ENCODE measurements around the gene ERCC1.

The ERCC1 gene

GRCh38 chr19:45405435-45406225 lies 18.1 kb downstream of the ERCC1 start:
- no peaks in the 10 kb centered on the region for H3K36me3 ChIP-seq (ENCODE audit: control insufficient read depth, insufficient read depth, low read length)
- peak overlapping the region; percentile 49 for H3K9ac ChIP-seq (ENCODE audit: low read length)
- no peaks in the 10 kb centered on the region for H3K27me3 ChIP-seq (ENCODE audit: control insufficient read depth, insufficient read depth, low read length)
- peak overlapping the region; percentile 82 for H3K4me3 ChIP-seq (ENCODE audit: low read length)
- peaks cover 5% of the 10 kb centered on the region for H3K4me1 ChIP-seq (ENCODE audit: control insufficient read depth, insufficient read depth, low read length)
- H3K27ac ChIP-seq (ENCODE audit: low read depth, low read length) = peak overlapping the region; percentile 92

GRCh38 chr19:45404557-45405434 lies 18.9 kb downstream of the ERCC1 start, which contains the start of gene PPP1R13L:
Gene PPP1R13L (minus strand): TSS chr19:45405069. CDS start chr19:45398318, 6,751 bp downstream.
- peak within 1 kb of the TSS; percentile 92 for H3K27ac ChIP-seq (ENCODE audit: low read depth, low read length)
- peaks cover 5% of the 10 kb centered on the region for H3K4me1 ChIP-seq (ENCODE audit: control insufficient read depth, insufficient read depth, low read length)
- H3K27me3 ChIP-seq (ENCODE audit: control insufficient read depth, insufficient read depth, low read length) = no peaks in the 10 kb centered on the region
- H3K36me3 ChIP-seq (ENCODE audit: control insufficient read depth, insufficient read depth, low read length) = no peaks in the 10 kb centered on the region
- peak within 1 kb of the TSS; percentile 82 for H3K4me3 ChIP-seq (ENCODE audit: low read length)
- peak within 1 kb of the TSS; percentile 56 for H3K9ac ChIP-seq (ENCODE audit: low read length)

DNA sequence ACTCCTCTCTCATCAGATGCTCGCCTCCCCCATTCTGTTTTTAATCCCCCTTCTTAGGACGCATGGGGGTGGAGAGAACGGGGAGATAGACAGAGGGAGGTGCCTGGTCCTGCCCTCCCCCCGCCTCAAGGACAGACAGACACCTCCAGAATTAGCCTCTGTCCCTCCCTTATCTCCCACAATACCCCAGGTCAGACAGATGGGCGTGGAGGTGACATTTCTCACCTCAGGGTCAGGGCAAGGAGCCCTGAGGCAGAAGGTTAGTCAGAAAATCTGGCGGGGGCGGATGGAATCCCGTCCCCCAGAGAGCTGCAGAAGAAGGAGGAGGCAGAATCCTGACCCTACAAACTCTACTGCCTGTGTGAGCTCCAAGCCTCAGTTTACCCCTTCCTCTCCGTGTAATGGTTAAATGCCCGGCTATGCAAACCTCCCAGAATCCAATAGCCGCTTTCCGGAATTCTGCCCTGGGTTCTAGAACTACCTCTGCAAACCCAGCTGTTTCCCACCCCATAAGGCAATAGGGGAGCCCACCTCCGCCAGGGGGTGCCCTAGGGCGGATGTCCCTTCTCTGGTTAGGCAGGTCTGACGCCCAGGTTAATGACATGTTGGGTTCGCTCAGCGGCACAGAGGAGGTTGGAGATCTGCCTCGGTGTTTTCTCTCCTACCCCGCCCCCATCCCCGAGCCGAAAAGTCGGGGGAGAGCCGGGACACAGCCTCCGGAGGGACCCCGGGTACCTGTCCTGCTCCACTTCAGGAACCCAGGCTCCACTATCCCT lies 19.7 kb downstream of the ERCC1 start:
- Histone ChIP-seq H3K9ac (ENCODE audit: low read length) (no peak overlapping the region), H3K4me3 (ENCODE audit: low read length) (peak overlapping the region; percentile 82), H3K36me3 (ENCODE audit: control insufficient read depth, insufficient read depth, low read length) (no peaks in the 10 kb centered on the region), H3K27me3 (ENCODE audit: control insufficient read depth, insufficient read depth, low read length) (no peaks in the 10 kb centered on the region), H3K27ac (ENCODE audit: low read depth, low read length) (no peak overlapping the region), H3K4me1 (ENCODE audit: control insufficient read depth, insufficient read depth, low read length) (peaks cover 5% of the 10 kb centered on the region)

- no peak overlapping the region for H3K27ac ChIP-seq (ENCODE audit: low read depth, low read length)
- H3K4me3 ChIP-seq (ENCODE audit: low read length) = no peak overlapping the region
- H3K9ac ChIP-seq (ENCODE audit: low read length) = no peak overlapping the region
- peaks cover 5% of the 10 kb centered on the region for H3K4me1 ChIP-seq (ENCODE audit: control insufficient read depth, insufficient read depth, low read length)
- no peaks in the 10 kb centered on the region for H3K36me3 ChIP-seq (ENCODE audit: control insufficient read depth, insufficient read depth, low read length)
- H3K27me3 ChIP-seq (ENCODE audit: control insufficient read depth, insufficient read depth, low read length) = no peaks in the 10 kb centered on the region
Observed at GRCh38 chr19:45403272-45403671, 20.4 kb downstream of the ERCC1 start.

DNA sequence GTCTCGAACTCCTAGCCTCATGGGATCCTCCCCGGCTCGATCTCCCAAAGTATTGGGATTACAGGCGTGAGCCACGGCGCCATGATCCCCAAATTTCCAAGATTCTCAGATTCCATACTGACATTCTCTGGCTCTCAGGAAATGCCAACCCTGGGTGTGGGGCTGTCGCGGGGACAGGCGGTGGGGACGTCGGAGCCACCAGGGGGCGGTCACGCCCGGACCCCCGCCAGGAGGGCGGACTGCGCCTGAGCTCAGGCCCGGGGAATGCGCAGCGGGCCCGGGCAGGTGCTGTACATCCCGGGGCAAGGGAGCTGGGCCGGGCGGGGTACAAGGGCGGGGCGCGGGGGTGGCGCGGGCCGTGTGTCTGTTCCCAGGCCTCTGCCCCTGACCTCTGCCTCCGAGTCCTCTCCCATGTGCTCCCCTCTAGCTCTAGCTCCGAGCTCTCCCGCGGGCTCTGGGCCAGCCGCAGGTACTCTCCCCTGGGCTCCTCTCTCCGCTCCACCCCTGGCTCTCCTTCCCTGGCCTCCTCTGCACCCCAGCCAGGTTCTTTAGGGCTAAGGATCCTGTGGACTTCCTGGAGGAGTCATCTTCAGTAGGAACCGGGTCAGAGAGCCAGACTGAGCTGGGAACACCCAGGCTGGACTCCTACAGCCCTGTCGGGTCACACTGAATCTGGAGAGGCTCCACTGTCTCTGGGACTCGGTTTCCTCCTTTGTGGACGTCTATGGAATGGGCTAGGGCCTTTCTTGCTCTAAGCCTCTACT lies 21.2 kb downstream of the ERCC1 start:
- no peaks in the 10 kb centered on the region for H3K36me3 ChIP-seq (ENCODE audit: control insufficient read depth, insufficient read depth, low read length)
- no peak overlapping the region for H3K9ac ChIP-seq (ENCODE audit: low read length)
- H3K27me3 ChIP-seq (ENCODE audit: control insufficient read depth, insufficient read depth, low read length) = no peaks in the 10 kb centered on the region
- H3K4me1 ChIP-seq (ENCODE audit: control insufficient read depth, insufficient read depth, low read length) = peaks cover 5% of the 10 kb centered on the region
- no peak overlapping the region for H3K4me3 ChIP-seq (ENCODE audit: low read length)
- no peak overlapping the region for H3K27ac ChIP-seq (ENCODE audit: low read depth, low read length)

- Histone ChIP-seq H3K36me3 (ENCODE audit: control insufficient read depth, insufficient read depth, low read length) (no peaks in the 10 kb centered on the region), H3K27ac (ENCODE audit: low read depth, low read length) (no peak overlapping the region), H3K4me1 (ENCODE audit: control insufficient read depth, insufficient read depth, low read length) (no peaks in the 10 kb centered on the region), H3K4me3 (ENCODE audit: low read length) (no peak overlapping the region), H3K27me3 (ENCODE audit: control insufficient read depth, insufficient read depth, low read length) (no peaks in the 10 kb centered on the region), H3K9ac (ENCODE audit: low read length) (no peak overlapping the region)
Observed at GRCh38 chr19:45401815-45402214, 21.9 kb downstream of the ERCC1 start.

- no peaks in the 10 kb centered on the region for H3K4me1 ChIP-seq (ENCODE audit: control insufficient read depth, insufficient read depth, low read length)
Observed at GRCh38 chr19:45400192-45400591, 23.5 kb downstream of the ERCC1 start.

DNA sequence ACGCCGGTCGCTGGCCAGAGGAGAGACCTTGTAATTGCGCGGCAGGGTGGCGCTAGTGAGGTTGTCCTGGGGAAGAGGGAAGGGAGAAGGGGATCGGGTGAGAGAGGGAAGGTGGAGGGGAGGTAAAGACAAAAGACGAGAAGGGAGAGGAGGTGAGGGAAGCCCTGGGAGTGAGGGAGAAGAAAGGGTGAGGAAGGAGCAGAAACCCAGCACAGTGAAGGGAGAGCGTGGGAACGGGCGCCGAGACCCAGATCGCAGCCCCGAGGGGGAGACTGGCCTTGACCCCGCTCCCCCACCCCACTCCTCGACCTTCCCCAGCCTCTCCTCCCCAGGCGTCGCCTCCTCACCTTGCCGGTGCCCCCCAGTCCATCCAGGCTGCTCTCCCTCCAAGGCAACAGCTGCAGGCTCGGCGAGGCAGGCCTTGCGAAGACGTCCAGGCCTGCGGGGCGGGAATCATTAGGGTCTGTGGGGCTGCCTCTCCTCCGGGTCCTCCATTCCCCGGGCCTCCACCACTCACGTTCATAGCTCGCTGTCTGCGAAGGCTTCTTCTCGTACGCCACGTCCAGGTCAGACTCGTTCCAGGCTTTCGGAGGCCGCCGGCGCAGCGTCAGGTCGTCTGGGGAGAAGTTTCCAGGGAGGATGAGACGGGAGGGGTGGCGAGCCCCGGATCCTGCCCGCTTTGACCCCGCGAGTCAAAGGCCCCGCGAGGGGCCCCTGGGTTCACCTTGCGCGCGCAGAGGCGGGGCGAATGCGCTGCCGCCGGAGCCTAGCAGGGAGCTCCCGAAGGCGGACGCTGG lies 27.7 kb downstream of the ERCC1 start:
- no peaks in the 10 kb centered on the region for H3K36me3 ChIP-seq (ENCODE audit: control insufficient read depth, insufficient read depth, low read length)
- no peak overlapping the region for H3K9ac ChIP-seq (ENCODE audit: low read length)
- no peak overlapping the region for H3K4me3 ChIP-seq (ENCODE audit: low read length)
- no peaks in the 10 kb centered on the region for H3K4me1 ChIP-seq (ENCODE audit: control insufficient read depth, insufficient read depth, low read length)
- no peaks in the 10 kb centered on the region for H3K27me3 ChIP-seq (ENCODE audit: control insufficient read depth, insufficient read depth, low read length)
- no peak overlapping the region for H3K27ac ChIP-seq (ENCODE audit: low read depth, low read length)

More at GRCh38 chr19:45400192-45400591, 23.5 kb downstream of the ERCC1 start:
- H3K4me3 ChIP-seq (ENCODE audit: low read length) = no peak overlapping the region
- no peak overlapping the region for H3K27ac ChIP-seq (ENCODE audit: low read depth, low read length)
- no peaks in the 10 kb centered on the region for H3K36me3 ChIP-seq (ENCODE audit: control insufficient read depth, insufficient read depth, low read length)
- no peaks in the 10 kb centered on the region for H3K27me3 ChIP-seq (ENCODE audit: control insufficient read depth, insufficient read depth, low read length)
- H3K9ac ChIP-seq (ENCODE audit: low read length) = no peak overlapping the region

- no peak overlapping the region for H3K4me3 ChIP-seq (ENCODE audit: low read length)
- no peak overlapping the region for H3K27ac ChIP-seq (ENCODE audit: low read depth, low read length)
- no peaks in the 10 kb centered on the region for H3K4me1 ChIP-seq (ENCODE audit: control insufficient read depth, insufficient read depth, low read length)
- H3K36me3 ChIP-seq (ENCODE audit: control insufficient read depth, insufficient read depth, low read length) = no peaks in the 10 kb centered on the region
- H3K27me3 ChIP-seq (ENCODE audit: control insufficient read depth, insufficient read depth, low read length) = no peaks in the 10 kb centered on the region
- no peak overlapping the region for H3K9ac ChIP-seq (ENCODE audit: low read length)
Observed at GRCh38 chr19:45391871-45392665, 31.6 kb downstream of the ERCC1 start.

- H3K4me3 ChIP-seq (ENCODE audit: low read length) = no peak overlapping the region
- H3K27ac ChIP-seq (ENCODE audit: low read depth, low read length) = no peak overlapping the region
- H3K36me3 ChIP-seq (ENCODE audit: control insufficient read depth, insufficient read depth, low read length) = no peaks in the 10 kb centered on the region
- H3K27me3 ChIP-seq (ENCODE audit: control insufficient read depth, insufficient read depth, low read length) = no peaks in the 10 kb centered on the region
- no peaks in the 10 kb centered on the region for H3K4me1 ChIP-seq (ENCODE audit: control insufficient read depth, insufficient read depth, low read length)
- no peak overlapping the region for H3K9ac ChIP-seq (ENCODE audit: low read length)
Observed at GRCh38 chr19:45391346-45391745, 32.4 kb downstream of the ERCC1 start.
